Ishikawa (cell line): ENCODE results near the gene TNP2.

Source experiments
- CEBPB ChIP-seq: IDR thresholded peaks from 2 replicates; pipeline ENCODE4 v1.6.1; 2012
- CREB1 ChIP-seq: IDR thresholded peaks from 2 replicates; pipeline ENCODE4 v1.6.1; 2012; ENCODE audit warnings: low read depth
- EP300 ChIP-seq: IDR thresholded peaks from 2 replicates; pipeline ENCODE4 v1.6.1; 2012; ENCODE audit warnings: borderline replicate concordance
- FOXM1 ChIP-seq: IDR thresholded peaks from 2 replicates; pipeline ENCODE4 v1.6.1; 2012; ENCODE audit warnings: low read depth, borderline replicate concordance
- NFIC ChIP-seq: IDR thresholded peaks from 2 replicates; pipeline ENCODE4 v1.6.1; 2012
- RAD21 ChIP-seq: IDR thresholded peaks from 2 replicates; pipeline ENCODE4 v1.6.1; 2012; ENCODE audit warnings: low read depth
- TAF1 ChIP-seq: IDR thresholded peaks from 2 replicates; pipeline ENCODE4 v1.6.1; 2012; ENCODE audit warnings: low read depth, mild to moderate bottlenecking
- TCF12 ChIP-seq: IDR thresholded peaks from 2 replicates; pipeline ENCODE4 v1.6.1; 2012; ENCODE audit warnings: low read depth
- TEAD4 ChIP-seq: IDR thresholded peaks from 2 replicates; pipeline ENCODE4 v1.6.1; 2012
- YY1 ChIP-seq: IDR thresholded peaks from 2 replicates; pipeline ENCODE4 v1.6.1; 2012; ENCODE audit warnings: low read depth
- ZBTB7A ChIP-seq: IDR thresholded peaks from 2 replicates; pipeline ENCODE4 v1.6.1; 2012; ENCODE audit warnings: low read depth
- TF ChIP-seq, protein P1 (sequence below): IDR thresholded peaks from 2 replicates; pipeline ENCODE4 v1.6.1; 2012

DNA sequence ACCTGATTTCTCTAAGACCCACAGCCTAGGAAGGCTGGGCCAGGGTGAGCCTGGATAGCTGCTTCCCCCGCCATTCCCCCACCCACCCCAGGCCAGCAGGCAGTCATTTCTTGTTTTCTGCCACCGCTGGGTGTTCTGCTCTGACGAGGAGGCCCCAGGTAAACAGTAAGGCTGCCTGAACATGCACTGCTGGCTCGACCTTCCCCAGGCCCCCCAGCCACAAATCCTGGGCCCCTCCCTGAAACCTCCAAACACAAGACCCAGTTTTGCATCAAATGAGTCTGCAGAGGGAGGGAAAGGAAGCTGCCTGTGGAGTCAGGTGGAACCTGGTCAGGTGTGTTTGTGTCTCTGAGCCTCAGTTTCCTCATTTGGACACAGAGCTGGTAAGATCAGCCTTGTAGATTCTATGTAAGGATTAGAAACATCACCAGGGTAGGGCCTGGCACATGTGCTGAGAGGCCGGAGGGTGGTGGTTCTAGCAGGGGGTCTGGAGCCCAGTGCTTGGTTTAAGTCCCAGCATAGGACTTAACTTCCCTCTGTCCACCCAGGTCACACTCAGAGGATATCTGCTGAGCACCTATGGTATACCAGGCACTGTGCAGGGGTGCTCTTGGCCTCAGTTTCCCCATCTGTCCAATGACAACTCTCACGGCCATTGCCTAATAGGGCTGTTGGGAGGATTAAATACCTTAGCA lies 30.9 kb upstream of the TNP2 start:
- no peak for TF ChIP-seq TCF12
- TF ChIP-seq NFIC: no peak
- no peak for TF ChIP-seq YY1
- TF ChIP-seq RAD21: no peak
- TF ChIP-seq TAF1: no peak
- TF ChIP-seq, protein P1, sequence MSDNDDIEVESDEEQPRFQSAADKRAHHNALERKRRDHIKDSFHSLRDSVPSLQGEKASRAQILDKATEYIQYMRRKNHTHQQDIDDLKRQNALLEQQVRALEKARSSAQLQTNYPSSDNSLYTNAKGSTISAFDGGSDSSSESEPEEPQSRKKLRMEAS: no peak
- no peak for TF ChIP-seq EP300
- no peak for TF ChIP-seq CREB1
- no peak for TF ChIP-seq FOXM1
- TF ChIP-seq ZBTB7A: no peak
- no peak for TF ChIP-seq TEAD4
- no peak for TF ChIP-seq CEBPB
